ENCODE measurements around the gene UNK. TPM values are rescaled to one million over a fixed set of nuclear protein-coding genes. Genes with fewer than 3 reads are reported as not detected.

The UNK gene
- polyA plus RNA-seq, 2 of the 4 experiments (the other 2 are of a cell fraction) = 27.0 to 34.5 TPM

DNA sequence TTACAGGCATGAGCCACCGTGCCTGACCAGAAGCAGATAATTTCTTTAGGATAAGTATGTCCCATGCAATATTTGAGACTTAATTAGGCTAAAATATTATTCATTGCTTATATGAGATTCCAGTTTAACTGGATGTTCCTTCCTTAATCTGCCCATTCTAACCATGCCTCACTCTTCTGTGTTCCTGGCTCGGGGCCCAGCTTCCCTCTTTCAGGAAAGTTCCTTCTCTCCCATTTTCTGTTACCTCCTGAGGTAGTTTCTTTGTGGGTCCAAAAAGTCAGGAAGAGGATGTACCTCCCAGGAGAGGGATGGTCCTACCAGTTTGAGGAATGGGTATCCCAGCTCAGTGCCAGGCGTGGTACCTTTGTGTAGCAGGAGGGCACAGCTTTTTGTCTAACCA lies 23.3 kb downstream of the UNK start:
- POLR2A ChIA-PET = interaction anchor here (1.9 kb wide), 1 partner anchor 28 kb away, joined by 6 read pairs; no protein-coding TSS in a partner anchor
- no peak for ATAC-seq
- no peak for FAIRE-seq

DNA sequence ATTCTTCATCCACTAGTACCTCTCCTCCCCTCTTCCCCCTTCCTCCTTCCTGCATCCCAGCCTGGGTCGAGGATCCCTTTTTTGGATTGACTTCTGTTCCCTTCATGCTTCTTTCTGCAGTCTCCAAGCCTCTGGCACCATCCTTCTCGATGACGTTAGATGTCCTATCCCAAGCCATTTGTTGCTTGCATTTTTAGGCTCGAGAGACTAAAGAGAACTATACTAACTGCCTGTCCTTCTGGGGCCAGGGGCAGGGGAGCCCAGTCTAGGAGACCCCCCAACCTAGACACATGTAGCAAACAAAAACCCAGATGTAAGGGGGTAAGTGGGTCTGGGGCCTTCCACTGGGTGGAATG lies 23.9 kb downstream of the UNK start:
- ChIA-PET CTCF (interaction anchor here (0.9 to 9.2 kb wide), 5 partner anchors 10 to 40 kb away, joined by 3 to 62 read pairs (median 4); no protein-coding TSS in a partner anchor), POLR2A (no interaction called here)
- no peak for DNase-seq (ENCODE audit: low read depth in 1 of 2, low spot score in 1 of 2)
- FAIRE-seq = no peak
- Histone ChIP-seq H3K4me3 (no peak overlapping the region), H3K9me3 (no peaks in the 10 kb centered on the region), H3K4me1 (no peaks in the 10 kb centered on the region), H3K4me2 (no peak overlapping the region), H3K27ac (no peak overlapping the region)
- WGBS (ENCODE audit: missing lambda C conversion rate) = 75% methylated on average over 4 of the region's 4 CpGs
- TF ChIP-seq EP300 (IDR thresholded peaks at IDR 0.05) (no peak), ESRRA (IDR thresholded peaks at IDR 0.05; ENCODE audit: borderline replicate concordance, low read length) (no peak), POLR2AphosphoS2 (conservative IDR thresholded peaks at IDR 0.05; ENCODE audit: low read length) (no peak), CEBPB (IDR thresholded peaks at IDR 0.05) (no peak), ZNF302 (CRISPR knock-in tag; IDR thresholded peaks at IDR 0.05) (no peak), ZC3H11A (IDR thresholded peaks at IDR 0.05) (no peak), KDM5A (IDR thresholded peaks at IDR 0.05) (no peak), JUNB (IDR thresholded peaks at IDR 0.05) (no peak), PHF8 (IDR thresholded peaks at IDR 0.05; ENCODE audit: borderline replicate concordance, low read depth) (no peak), HOXB13 (CRISPR knock-in tag; IDR thresholded peaks at IDR 0.05; ENCODE audit: low read depth) (no peak), RNF2 (IDR thresholded peaks at IDR 0.05; ENCODE audit: borderline replicate concordance, low read depth) (no peak), RAD21 (conservative IDR thresholded peaks at IDR 0.05 in 1 of 2, IDR thresholded peaks at IDR 0.05 in 1 of 2) (no peak), NR3C1 (IDR thresholded peaks at IDR 0.05) (no peak), NPAS2 (CRISPR knock-in tag; IDR thresholded peaks at IDR 0.05; ENCODE audit: borderline replicate concordance) (no peak)
- TF ChIP-seq, protein P1, sequence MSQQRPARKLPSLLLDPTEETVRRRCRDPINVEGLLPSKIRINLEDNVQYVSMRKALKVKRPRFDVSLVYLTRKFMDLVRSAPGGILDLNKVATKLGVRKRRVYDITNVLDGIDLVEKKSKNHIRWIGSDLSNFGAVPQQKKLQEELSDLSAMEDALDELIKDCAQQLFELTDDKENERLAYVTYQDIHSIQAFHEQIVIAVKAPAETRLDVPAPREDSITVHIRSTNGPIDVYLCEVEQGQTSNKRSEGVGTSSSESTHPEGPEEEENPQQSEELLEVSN (IDR thresholded peaks at IDR 0.05; ENCODE audit: borderline replicate concordance, low read depth) = no peak
- TF ChIP-seq, protein P2, sequence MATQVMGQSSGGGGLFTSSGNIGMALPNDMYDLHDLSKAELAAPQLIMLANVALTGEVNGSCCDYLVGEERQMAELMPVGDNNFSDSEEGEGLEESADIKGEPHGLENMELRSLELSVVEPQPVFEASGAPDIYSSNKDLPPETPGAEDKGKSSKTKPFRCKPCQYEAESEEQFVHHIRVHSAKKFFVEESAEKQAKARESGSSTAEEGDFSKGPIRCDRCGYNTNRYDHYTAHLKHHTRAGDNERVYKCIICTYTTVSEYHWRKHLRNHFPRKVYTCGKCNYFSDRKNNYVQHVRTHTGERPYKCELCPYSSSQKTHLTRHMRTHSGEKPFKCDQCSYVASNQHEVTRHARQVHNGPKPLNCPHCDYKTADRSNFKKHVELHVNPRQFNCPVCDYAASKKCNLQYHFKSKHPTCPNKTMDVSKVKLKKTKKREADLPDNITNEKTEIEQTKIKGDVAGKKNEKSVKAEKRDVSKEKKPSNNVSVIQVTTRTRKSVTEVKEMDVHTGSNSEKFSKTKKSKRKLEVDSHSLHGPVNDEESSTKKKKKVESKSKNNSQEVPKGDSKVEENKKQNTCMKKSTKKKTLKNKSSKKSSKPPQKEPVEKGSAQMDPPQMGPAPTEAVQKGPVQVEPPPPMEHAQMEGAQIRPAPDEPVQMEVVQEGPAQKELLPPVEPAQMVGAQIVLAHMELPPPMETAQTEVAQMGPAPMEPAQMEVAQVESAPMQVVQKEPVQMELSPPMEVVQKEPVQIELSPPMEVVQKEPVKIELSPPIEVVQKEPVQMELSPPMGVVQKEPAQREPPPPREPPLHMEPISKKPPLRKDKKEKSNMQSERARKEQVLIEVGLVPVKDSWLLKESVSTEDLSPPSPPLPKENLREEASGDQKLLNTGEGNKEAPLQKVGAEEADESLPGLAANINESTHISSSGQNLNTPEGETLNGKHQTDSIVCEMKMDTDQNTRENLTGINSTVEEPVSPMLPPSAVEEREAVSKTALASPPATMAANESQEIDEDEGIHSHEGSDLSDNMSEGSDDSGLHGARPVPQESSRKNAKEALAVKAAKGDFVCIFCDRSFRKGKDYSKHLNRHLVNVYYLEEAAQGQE (IDR thresholded peaks at IDR 0.05) = no peak
- TF ChIP-seq, protein P3, sequence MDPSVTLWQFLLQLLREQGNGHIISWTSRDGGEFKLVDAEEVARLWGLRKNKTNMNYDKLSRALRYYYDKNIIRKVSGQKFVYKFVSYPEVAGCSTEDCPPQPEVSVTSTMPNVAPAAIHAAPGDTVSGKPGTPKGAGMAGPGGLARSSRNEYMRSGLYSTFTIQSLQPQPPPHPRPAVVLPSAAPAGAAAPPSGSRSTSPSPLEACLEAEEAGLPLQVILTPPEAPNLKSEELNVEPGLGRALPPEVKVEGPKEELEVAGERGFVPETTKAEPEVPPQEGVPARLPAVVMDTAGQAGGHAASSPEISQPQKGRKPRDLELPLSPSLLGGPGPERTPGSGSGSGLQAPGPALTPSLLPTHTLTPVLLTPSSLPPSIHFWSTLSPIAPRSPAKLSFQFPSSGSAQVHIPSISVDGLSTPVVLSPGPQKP (IDR thresholded peaks at IDR 0.05; ENCODE audit: low read depth, low read length) = no peak
- TF ChIP-seq, protein P4, sequence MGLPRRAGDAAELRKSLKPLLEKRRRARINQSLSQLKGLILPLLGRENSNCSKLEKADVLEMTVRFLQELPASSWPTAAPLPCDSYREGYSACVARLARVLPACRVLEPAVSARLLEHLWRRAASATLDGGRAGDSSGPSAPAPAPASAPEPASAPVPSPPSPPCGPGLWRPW (IDR thresholded peaks at IDR 0.05) = no peak
- ATAC-seq = no peak

More for the DNA sequence above, 23.3 kb downstream of the UNK start:
- no peak overlapping the region for H3K4me2 ChIP-seq
- DNase-seq (ENCODE audit: low read depth in 1 of 2, low spot score in 1 of 2) = no peak
- H3K4me1 ChIP-seq = no peaks in the 10 kb centered on the region
- no peaks in the 10 kb centered on the region for H3K9me3 ChIP-seq
- no peak for TF ChIP-seq NR3C1 (IDR thresholded peaks at IDR 0.05)
- TF ChIP-seq SREBF2 (IDR thresholded peaks at IDR 0.05) = no peak
- TF ChIP-seq, protein P5, sequence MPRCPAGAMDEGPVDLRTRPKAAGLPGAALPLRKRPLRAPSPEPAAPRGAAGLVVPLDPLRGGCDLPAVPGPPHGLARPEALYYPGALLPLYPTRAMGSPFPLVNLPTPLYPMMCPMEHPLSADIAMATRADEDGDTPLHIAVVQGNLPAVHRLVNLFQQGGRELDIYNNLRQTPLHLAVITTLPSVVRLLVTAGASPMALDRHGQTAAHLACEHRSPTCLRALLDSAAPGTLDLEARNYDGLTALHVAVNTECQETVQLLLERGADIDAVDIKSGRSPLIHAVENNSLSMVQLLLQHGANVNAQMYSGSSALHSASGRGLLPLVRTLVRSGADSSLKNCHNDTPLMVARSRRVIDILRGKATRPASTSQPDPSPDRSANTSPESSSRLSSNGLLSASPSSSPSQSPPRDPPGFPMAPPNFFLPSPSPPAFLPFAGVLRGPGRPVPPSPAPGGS (IDR thresholded peaks at IDR 0.05) = no peak
- no peak for TF ChIP-seq RAD21 (conservative IDR thresholded peaks at IDR 0.05 in 1 of 2, IDR thresholded peaks at IDR 0.05 in 1 of 2)
- no peak for TF ChIP-seq RCOR1 (IDR thresholded peaks at IDR 0.05; ENCODE audit: low read depth, low read length)
- CTCF ChIA-PET = interaction anchor here (1.0 to 9.2 kb wide), 4 partner anchors 11 to 41 kb away, joined by 3 to 62 read pairs (median 9); no protein-coding TSS in a partner anchor
- H3K27ac ChIP-seq = no peak overlapping the region
- H3K4me3 ChIP-seq = no peak overlapping the region
- 95% methylated on average over 3 of the region's 3 CpGs for WGBS (ENCODE audit: missing lambda C conversion rate)
